HepG2 (cell line): ENCODE results near the gene RASD2. TPM values are rescaled to one million over a fixed set of nuclear protein-coding genes. Genes with fewer than 3 reads are reported as not detected.

Experiments
- ATAC-seq: fragments of 200-7000 bp; cut with Tn5 transposase; 3 replicates; pipeline ENCODE4 v1.9.1; 2020; ENCODE audit warnings: mild to moderate bottlenecking, moderate library complexity
- BruUV-seq: library from RNA; stranded (reverse); fragments of 400-500 nt; replicated peaks from 2 replicates; lab custom pipeline; 2021; lab: Mats Ljungman, UMichigan
- CTCF ChIA-PET: fragments of 300-600 bp; formaldehyde crosslinking; extraction: SDS; loops from one replicate; lab custom pipeline; 2021; ENCODE audit warnings: low total read pairs, inconsistent platforms, low intra/inter-chr PET ratio; lab: Yijun Ruan, JAX
- POLR2A ChIA-PET: fragments of 350-600 bp; sonication (Branson Sonifier 250); formaldehyde crosslinking; loops from one replicate; lab custom pipeline; 2020; ENCODE audit warnings: antibody characterized with exemption, inconsistent platforms; lab: Yijun Ruan, JAX
- DNase-seq: peaks from one replicate; pipeline ENCODE4 v3.0.0-alpha.2; 2015; ENCODE audit warnings: low spot score
- FAIRE-seq: peaks from 3 replicates; lab custom pipeline; 2011; peaks lifted over from hg19 to GRCh38; lab: Jason Lieb, UNC
- H2AFZ ChIP-seq: one replicate; pipeline ENCODE4 v1.6.1; 2011; ENCODE audit warnings: low read length, inconsistent platforms
- H3K27ac ChIP-seq: fragments of 300-600 bp; 3 replicates; pipeline ENCODE4 v1.8.0; 2011; ENCODE audit warnings: mixed run types, mild to moderate bottlenecking, mixed read lengths, low read length, inconsistent platforms; ENCODE audit not compliant: insufficient read depth; ENCODE audit errors: extremely low read length
- H3K27me3 ChIP-seq, 2 experiments: fragments of 200-600 bp in 1 of 2; 2 replicates in 1 of 2; 3 replicates in 1 of 2; pipeline versions ENCODE4 v1.6.0 to v1.8.0; 2011; ENCODE audit warnings: low read length in 2 of 2, mild to moderate bottlenecking in 2 of 2, moderate library complexity in 2 of 2, inconsistent platforms in 1 of 2; ENCODE audit not compliant: insufficient read depth in 2 of 2, control insufficient read depth in 1 of 2
- H3K36me3 ChIP-seq, 2 experiments: fragments of 200-600 bp in 1 of 2; replicated peaks in 1 of 2; 2 replicates in 1 of 2; 3 replicates in 1 of 2; pipeline versions ENCODE4 v1.5.1 to v1.8.0; 2011; ENCODE audit warnings: low read length in 2 of 2, inconsistent platforms in 1 of 2; ENCODE audit not compliant: insufficient read depth in 2 of 2, control insufficient read depth in 1 of 2
- H3K4me1 ChIP-seq: 2 replicates; pipeline ENCODE4 v1.5.1; 2012; ENCODE audit warnings: low read length, inconsistent platforms; ENCODE audit not compliant: insufficient read depth
- H3K4me2 ChIP-seq: 2 replicates; pipeline ENCODE4 v1.6.0; 2011; ENCODE audit warnings: low read depth, low read length, inconsistent platforms
- H3K4me3 ChIP-seq, 3 experiments: fragments of 200-600 bp in 1 of 3; sonication (generic), shearing (Covaris generic) in 1 of 3; replicated peaks in 1 of 3; 2 replicates each; pipeline ENCODE4 v1.5.1; 2011 to 2016; ENCODE audit warnings: low read length in 3 of 3, inconsistent platforms in 2 of 3, low read depth in 2 of 3, mild to moderate bottlenecking in 2 of 3, control low read depth in 1 of 3, mixed read lengths in 1 of 3; ENCODE audit not compliant: insufficient read depth in 1 of 3
- H3K79me2 ChIP-seq: one replicate; pipeline ENCODE4 v1.6.1; 2011; ENCODE audit warnings: low read length, inconsistent platforms; ENCODE audit not compliant: insufficient read depth
- H3K9ac ChIP-seq: 2 replicates; pipeline ENCODE4 v1.6.0; 2011; ENCODE audit warnings: mild to moderate bottlenecking, low read depth, low read length, inconsistent platforms; ENCODE audit not compliant: insufficient read depth
- H3K9me3 ChIP-seq: 2 replicates; pipeline ENCODE4 v1.5.1; 2012; ENCODE audit warnings: mild to moderate bottlenecking, low read length
- H4K20me1 ChIP-seq: 2 replicates; pipeline ENCODE4 v1.6.0; 2011; ENCODE audit warnings: inconsistent platforms, mild to moderate bottlenecking, low read length, moderate library complexity; ENCODE audit not compliant: insufficient read depth
- BORCS8-MEF2B ChIP-seq: sonication (generic); formaldehyde crosslinking; IDR thresholded peaks from 2 replicates; pipeline ENCODE4 v1.8.0; 2022; ENCODE audit warnings: mild to moderate bottlenecking, missing genetic modification reagents
- CBX5 ChIP-seq: sonication (generic); formaldehyde crosslinking; IDR thresholded peaks from 2 replicates; pipeline ENCODE4 v1.4.0; 2020; ENCODE audit warnings: missing genetic modification reagents, borderline replicate concordance
- GATAD2A ChIP-seq: IDR thresholded peaks from 2 replicates; pipeline ENCODE4 v1.6.1; 2016
- GMEB2 ChIP-seq: IDR thresholded peaks from 2 replicates; pipeline ENCODE4 v1.6.1; 2016; ENCODE audit warnings: missing biosample characterization, missing genetic modification reagents, low read depth
- KDM5B ChIP-seq: sonication (generic); formaldehyde crosslinking; IDR thresholded peaks from 2 replicates; pipeline ENCODE4 v1.4.0; 2020; ENCODE audit warnings: missing genetic modification reagents, mild to moderate bottlenecking, borderline replicate concordance
- RAD21 ChIP-seq: fragments of 450-650 bp; formaldehyde crosslinking; IDR thresholded peaks from 2 replicates; pipeline ENCODE4 v1.5.0; 2020; ENCODE audit warnings: mild to moderate bottlenecking
- RBM39 ChIP-seq: fragments of 200-400 bp; formaldehyde crosslinking; IDR thresholded peaks from one replicate; pipeline ENCODE4 v1.6.1; 2018; ENCODE audit warnings: antibody characterized with exemption, mild to moderate bottlenecking, low read depth, low read length; ENCODE audit not compliant: poor library complexity, severe bottlenecking
- RCOR2 ChIP-seq: IDR thresholded peaks from 2 replicates; pipeline ENCODE4 v1.6.1; 2016; ENCODE audit warnings: missing biosample characterization, missing genetic modification reagents
- TBX2 ChIP-seq: sonication (generic); formaldehyde crosslinking; IDR thresholded peaks from 2 replicates; pipeline ENCODE4 v1.5.0; 2020; ENCODE audit warnings: missing genetic modification reagents, mild to moderate bottlenecking, borderline replicate concordance
- ZNF101 ChIP-seq: sonication (generic); formaldehyde crosslinking; IDR thresholded peaks from 2 replicates; pipeline ENCODE4 v1.4.0; 2020; ENCODE audit warnings: mild to moderate bottlenecking, low read depth, missing genetic modification reagents, borderline replicate concordance
- ZNF468 ChIP-seq: sonication (generic); formaldehyde crosslinking; IDR thresholded peaks from 2 replicates; pipeline ENCODE4 v1.8.0; 2022; ENCODE audit warnings: mild to moderate bottlenecking, moderate library complexity, missing genetic modification reagents
- ZNF672 ChIP-seq: sonication (generic); formaldehyde crosslinking; IDR thresholded peaks from 2 replicates; pipeline ENCODE4 v1.8.1; 2022; ENCODE audit warnings: missing genetic modification reagents
- WGBS: methylation state at CpG from one replicate; pipeline ENCODE4 v1.1.6; 2017; ENCODE audit warnings: low lambda C conversion rate; 5-methylcytosine and 5-hydroxymethylcytosine counted together
- in situ Hi-C: cut with HindIII; loops from 2 replicates; pipeline ENCODE4 v1.10.0; 2017; ENCODE audit warnings: low pct_unique_long_range_greater_than_20kb; ENCODE audit not compliant: extremely low pct_ligation_motif_present
- intact Hi-C: fragments of 100-400 bp; cut with micrococcal nuclease; formaldehyde crosslinking; loops from one replicate; pipeline ENCODE4 v1.10.0; 2022; ENCODE audit not compliant: unreplicated experiment
- polyA plus RNA-seq, 8 experiments: library from polyadenylated mRNA; depleted of rRNA in 3 of 8; stranded (reverse) in 7 of 8; unstranded in 1 of 8; fragments of >200 nt; fragmentation: Illumina TruSeq in 4 of 8; extraction: Trizol in 4 of 8; gene quantifications; 2 replicates each; pipeline versions ENCODE4 v1.2.1 to v1.2.3, GENCODE V29; 2011 to 2016; ENCODE audit warnings: low read depth in 4 of 8, missing spikeins in 1 of 8, mixed read lengths in 1 of 8; ENCODE audit not compliant: insufficient read depth in 1 of 8
- total RNA-seq, 5 experiments: library from RNA; depleted of rRNA; stranded (reverse); fragments of >200 nt; fragmentation: Illumina TruSeq; extraction: Trizol; gene quantifications; 2 replicates each; pipeline ENCODE4 v1.2.3, GENCODE V29; 2016; ENCODE audit warnings: low read depth in 1 of 5
- TF ChIP-seq, protein P1 (sequence below): sonication (generic); formaldehyde crosslinking; IDR thresholded peaks from 2 replicates; pipeline ENCODE4 v1.8.1; 2023; ENCODE audit warnings: mild to moderate bottlenecking, moderate library complexity, missing genetic modification reagents

RASD2 gene
- total and polyA plus RNA-seq, 2 of the 13 experiments (the other 11 are each of a cell fraction or from before 2014, with no cell fraction given): not detected

GRCh38 chr22:35567351-35568141 lies 26.9 kb downstream of the RASD2 start:
- no peaks in the 10 kb centered on the region for H3K79me2 ChIP-seq
- H3K27me3 ChIP-seq: peaks cover 7 to 50% of the 10 kb centered on the region in 2 experiments; a peak in 3 of 5 replicates
- no peak for ATAC-seq
- no peak for TF ChIP-seq RBM39
- TF ChIP-seq CBX5 (CRISPR knock-in tag): no peak
- no peak for TF ChIP-seq ZNF101
- TF ChIP-seq ZNF468 (CRISPR knock-in tag): no peak
- TF ChIP-seq, protein P1, sequence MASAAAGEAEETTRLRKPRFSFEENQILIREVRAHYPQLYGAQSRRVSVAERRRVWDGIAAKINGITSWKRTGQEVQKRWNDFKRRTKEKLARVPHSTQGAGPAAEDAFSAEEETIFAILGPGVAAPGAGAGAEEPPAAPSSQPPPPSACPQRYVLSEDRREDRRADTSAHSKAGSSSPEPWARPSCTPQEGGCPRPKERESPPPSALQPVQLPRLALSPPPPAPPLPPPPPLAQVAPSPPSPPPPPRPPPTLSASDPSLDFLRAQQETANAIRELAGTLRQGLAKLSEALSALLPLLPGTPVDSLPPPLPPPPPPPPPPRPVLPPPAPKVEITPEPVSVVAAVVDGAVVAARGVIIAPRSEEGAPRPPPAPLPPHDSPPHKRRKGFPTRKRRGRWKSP (CRISPR knock-in tag): no peak
- no peak for TF ChIP-seq RCOR2 (CRISPR knock-in tag)
- no peak for TF ChIP-seq ZNF672 (CRISPR knock-in tag)
- no peak for TF ChIP-seq BORCS8-MEF2B (CRISPR knock-in tag)
- TF ChIP-seq KDM5B (CRISPR knock-in tag): no peak
- TF ChIP-seq GMEB2 (CRISPR knock-in tag): no peak
- TF ChIP-seq RAD21 (CRISPR knock-in tag): no peak
- TF ChIP-seq GATAD2A (CRISPR knock-in tag): no peak
- no peak for TF ChIP-seq TBX2 (CRISPR knock-in tag)
- H3K27ac ChIP-seq: no peak overlapping the region
- H3K9ac ChIP-seq: no peak overlapping the region
- H4K20me1 ChIP-seq: no peaks in the 10 kb centered on the region
- in situ Hi-C loops: loop anchor here (10.0 kb wide), 1 partner anchor 57 kb away; no protein-coding TSS in a partner anchor
- H2AFZ ChIP-seq: no peak overlapping the region
- 47% methylated on average over 18 of the region's 23 CpGs for WGBS
- ChIA-PET CTCF (no interaction called here), POLR2A (no interaction called here)
- no peaks in the 10 kb centered on the region for H3K4me1 ChIP-seq
- H3K9me3 ChIP-seq: no peaks in the 10 kb centered on the region
- H3K36me3 ChIP-seq: no peaks in the 10 kb centered on the region
- no peak for FAIRE-seq
- no peak overlapping the region for H3K4me3 ChIP-seq
- no peak for DNase-seq
- BruUV-seq: no TSS peak
- intact Hi-C loops: no loop called here
- no peak overlapping the region for H3K4me2 ChIP-seq
